ENCODE results near the gene CARD11.

- no peak for TF ChIP-seq CTCF (IDR thresholded peaks at IDR 0.05)
- no peak for TF ChIP-seq EZH2 (IDR thresholded peaks at IDR 0.05; ENCODE audit: borderline replicate concordance, insufficient read depth, low read depth, low read length, poor library complexity, severe bottlenecking)
Measured at GRCh38 chr7:2896131-2896530, 147.5 kb downstream of the CARD11 start.
